GM12878 (cell line): Measurements from ENCODE around the gene SENP7. TPM values are rescaled to one million over a fixed set of nuclear protein-coding genes. Genes with fewer than 3 reads are reported as not detected.
A peak's percentile ranks its signal among the peaks of the same experiment; 100 is the strongest.

ENCODE experiments used
- ATF7 ChIP-seq: fragments of 450-650 bp; IDR thresholded peaks from 2 replicates; pipeline ENCODE4 v1.6.1; 2016; ENCODE audit warnings: low read depth, mild to moderate bottlenecking
- BCL11A ChIP-seq: IDR thresholded peaks from 2 replicates; pipeline ENCODE4 v1.6.1; 2011; ENCODE audit warnings: low read depth, low read length
- BCL3 ChIP-seq: IDR thresholded peaks from 2 replicates; pipeline ENCODE4 v1.6.1; 2011; ENCODE audit warnings: borderline replicate concordance, low read depth, mild to moderate bottlenecking, moderate library complexity, low read length; ENCODE audit not compliant: insufficient read depth, poor library complexity, severe bottlenecking
- CHD1 ChIP-seq: IDR thresholded peaks from 2 replicates; pipeline ENCODE4 v1.6.1; 2012; ENCODE audit warnings: low read depth, low read length, improper control_type of control experiment
- ELK1 ChIP-seq: IDR thresholded peaks from 2 replicates; pipeline ENCODE4 v1.6.1; 2012; ENCODE audit warnings: low read depth, low read length, improper control_type of control experiment
- ETV6 ChIP-seq, 2 experiments: fragments of 450-650 bp in 1 of 2; IDR thresholded peaks in 1 of 2; conservative IDR thresholded peaks in 1 of 2; 2 replicates each; pipeline ENCODE4 v1.6.1; 2014; ENCODE audit warnings: antibody characterized with exemption in 1 of 2, borderline replicate concordance in 1 of 2, low read depth in 1 of 2, mild to moderate bottlenecking in 1 of 2, moderate library complexity in 1 of 2
- FOXM1 ChIP-seq: IDR thresholded peaks from 2 replicates; pipeline ENCODE4 v1.6.1; 2012; ENCODE audit warnings: low read depth, mild to moderate bottlenecking, inconsistent platforms, low read length, moderate library complexity
- HDGF ChIP-seq: fragments of 450-650 bp; IDR thresholded peaks from 2 replicates; pipeline ENCODE4 v1.6.1; 2016; ENCODE audit warnings: antibody characterized with exemption
- IKZF1 ChIP-seq: fragments of 450-650 bp; conservative IDR thresholded peaks from 2 replicates; pipeline ENCODE4 v1.6.1; 2017; ENCODE audit warnings: antibody characterized with exemption, mild to moderate bottlenecking
- IRF4 ChIP-seq: IDR thresholded peaks from 2 replicates; pipeline ENCODE4 v1.6.1; 2011; ENCODE audit warnings: low read depth, low read length
- LARP7 ChIP-seq: fragments of 450-650 bp; IDR thresholded peaks from 2 replicates; pipeline ENCODE4 v1.6.1; 2017; ENCODE audit warnings: mild to moderate bottlenecking
- MTA2 ChIP-seq: fragments of 450-650 bp; IDR thresholded peaks from 2 replicates; pipeline ENCODE4 v1.6.1; 2016; ENCODE audit warnings: low read depth, mild to moderate bottlenecking, moderate library complexity
- NFIC ChIP-seq: IDR thresholded peaks from 2 replicates; pipeline ENCODE4 v1.6.1; 2012; ENCODE audit warnings: low read depth, mild to moderate bottlenecking, inconsistent platforms, low read length, moderate library complexity
- PKNOX1 ChIP-seq: fragments of 450-650 bp; IDR thresholded peaks from 2 replicates; pipeline ENCODE4 v1.6.1; 2016; ENCODE audit warnings: mild to moderate bottlenecking
- PML ChIP-seq: IDR thresholded peaks from 2 replicates; pipeline ENCODE4 v1.6.1; 2012; ENCODE audit warnings: low read length, inconsistent platforms
- POU2F2 ChIP-seq: IDR thresholded peaks from 3 replicates; pipeline ENCODE4 v1.6.1; 2011; ENCODE audit warnings: low read depth, mild to moderate bottlenecking, low read length, borderline replicate concordance
- RELB ChIP-seq: fragments of 450-650 bp; IDR thresholded peaks from 2 replicates; pipeline ENCODE4 v1.6.1; 2017; ENCODE audit warnings: low read depth, mild to moderate bottlenecking, moderate library complexity
- TBL1XR1 ChIP-seq: IDR thresholded peaks from 2 replicates; pipeline ENCODE4 v1.6.1; 2012; ENCODE audit warnings: low read depth, low read length, improper control_type of control experiment
- TCF12 ChIP-seq: IDR thresholded peaks from 2 replicates; pipeline ENCODE4 v1.6.1; 2011; ENCODE audit warnings: low read depth, mild to moderate bottlenecking, low read length
- TCF3 ChIP-seq: IDR thresholded peaks from 2 replicates; pipeline ENCODE4 v1.6.1; 2012; ENCODE audit warnings: low read depth, mild to moderate bottlenecking, low read length, borderline replicate concordance; ENCODE audit not compliant: insufficient read depth
- ZNF207 ChIP-seq: fragments of 450-650 bp; IDR thresholded peaks from 2 replicates; pipeline ENCODE4 v1.6.1; 2014; ENCODE audit warnings: antibody characterized with exemption, mild to moderate bottlenecking, borderline replicate concordance
- ZNF217 ChIP-seq: fragments of 450-650 bp; IDR thresholded peaks from 2 replicates; pipeline ENCODE4 v1.6.1; 2017; ENCODE audit warnings: antibody characterized with exemption, mild to moderate bottlenecking
- ZSCAN29 ChIP-seq: fragments of 450-650 bp; IDR thresholded peaks from 2 replicates; pipeline ENCODE4 v1.6.1; 2017; ENCODE audit warnings: mild to moderate bottlenecking, moderate library complexity
- polyA plus RNA-seq, 11 experiments: library from polyadenylated mRNA; depleted of rRNA in 4 of 11; unstranded in 6 of 11; stranded (reverse) in 5 of 11; fragments of >200 nt; fragmentation: Nextera tagmentation in 4 of 11; fragmentation: Illumina TruSeq in 1 of 11; extraction: Ambion mirVana in 4 of 11; extraction: Trizol in 1 of 11; gene quantifications; 1 replicate in 1 of 11; 2 replicates in 10 of 11; pipeline versions ENCODE4 v1.2.1 to v1.2.3, GENCODE V29; 2011 to 2016; ENCODE audit warnings: inconsistent platforms in 2 of 11, missing spikeins in 2 of 11, low read depth in 1 of 11
- total RNA-seq, 4 experiments: library from RNA; depleted of rRNA in 3 of 4; stranded (reverse); fragments of >200 nt in 3 of 4; fragmentation: Illumina TruSeq in 1 of 4; extraction: Trizol in 1 of 4; gene quantifications; 2 replicates each; pipeline versions ENCODE4 v1.2.1 to v1.2.3, GENCODE V29; 2013 to 2021

SENP7 gene
- total and polyA plus RNA-seq, 10 of the 15 experiments (the other 5 are each of a cell fraction or from before 2014, with no cell fraction given): 2.6 to 14.7 (median 8.3) TPM

- TF ChIP-seq BCL3 (peak; percentile 88), TCF3 (peak; percentile 84; the same call in 1 of the 2 replicates), ZNF217 (no peak), BCL11A (peak; percentile 79), ZNF207 (no peak), FOXM1 (peak; percentile 75; the same call in 1 of the 2 replicates), TBL1XR1 (peak; percentile 52; the same call in 1 of the 2 replicates), HDGF (peak; percentile 26; the same call in 1 of the 2 replicates), PKNOX1 (peak; percentile 56), LARP7 (no peak), ATF7 (peak; percentile 79), ETV6 (conservative IDR thresholded peaks at IDR 0.05 in 1 of 2, IDR thresholded peaks at IDR 0.05 in 1 of 2; ENCODE audit: borderline replicate concordance in 1 of 2, low read depth in 1 of 2) (peak in 1 of 2 experiments; percentile 100; a peak in 2 of 4 replicates), ELK1 (no peak), IRF4 (peak; percentile 96), ZSCAN29 (no peak), TCF12 (peak; percentile 79), NFIC (peak; percentile 91), IKZF1 (peak; percentile 74), PML (peak; percentile 75; the same call in 1 of the 2 replicates), RELB (0 out of 2 replicates have a peak, but pooled peaks have one; percentile 56), POU2F2 (0 out of 3 replicates have a peak, but pooled peaks have one; percentile 48), MTA2 (peak; percentile 66), CHD1 (no peak)
Observed at GRCh38 chr3:101518421-101518871, 5.4 kb upstream of the SENP7 start (continued).
